ENCODE data around the gene ZNRD2.

The ZNRD2 gene

GRCh38 chr11:65576232-65576866 is 6.1 kb downstream of the ZNRD2 start:
- Histone ChIP-seq H3K36me3 (ENCODE audit: insufficient read depth, low read length) (no peaks in the 10 kb centered on the region), H3K27me3 (ENCODE audit: insufficient read depth, low read length) (peaks cover 49% of the 10 kb centered on the region), H3K27ac (ENCODE audit: low read depth, low read length) (no peak overlapping the region), H3K9me3 (ENCODE audit: insufficient read depth, low read depth, low read length) (no peaks in the 10 kb centered on the region), H3K9ac (ENCODE audit: low read depth, low read length) (no peak overlapping the region), H3K4me3 (ENCODE audit: low read length) (peak overlapping the region; percentile 46), H3K4me1 (ENCODE audit: insufficient read depth, low read length) (peaks cover 17% of the 10 kb centered on the region; the same call in 1 of the 2 replicates)
- 33% methylated on average over 26 of the region's 26 CpGs for WGBS

- Histone ChIP-seq H3K4me1 (ENCODE audit: insufficient read depth, low read length) (peaks cover 17% of the 10 kb centered on the region; the same call in 1 of the 2 replicates), H3K27me3 (ENCODE audit: insufficient read depth, low read length) (peaks cover 51% of the 10 kb centered on the region), H3K4me3 (ENCODE audit: low read length) (no peak overlapping the region), H3K27ac (ENCODE audit: low read depth, low read length) (no peak overlapping the region), H3K9ac (ENCODE audit: low read depth, low read length) (no peak overlapping the region), H3K9me3 (ENCODE audit: insufficient read depth, low read depth, low read length) (no peaks in the 10 kb centered on the region), H3K36me3 (ENCODE audit: insufficient read depth, low read length) (no peaks in the 10 kb centered on the region)
- 80% methylated on average over 18 of the region's 18 CpGs for WGBS
Observed at GRCh38 chr11:65576867-65577755, 6.8 kb downstream of the ZNRD2 start.

GRCh38 chr11:65577756-65578109 is 7.5 kb downstream of the ZNRD2 start:
- H3K4me1 ChIP-seq (ENCODE audit: insufficient read depth, low read length): peaks cover 17% of the 10 kb centered on the region; the same call in 1 of the 2 replicates
- no peaks in the 10 kb centered on the region for H3K36me3 ChIP-seq (ENCODE audit: insufficient read depth, low read length)
- no peak overlapping the region for H3K4me3 ChIP-seq (ENCODE audit: low read length)
- no peak overlapping the region for H3K27ac ChIP-seq (ENCODE audit: low read depth, low read length)
- WGBS: 78% methylated on average over 8 of the region's 8 CpGs
- H3K9ac ChIP-seq (ENCODE audit: low read depth, low read length): no peak overlapping the region
- H3K27me3 ChIP-seq (ENCODE audit: insufficient read depth, low read length): peaks cover 57% of the 10 kb centered on the region
- no peaks in the 10 kb centered on the region for H3K9me3 ChIP-seq (ENCODE audit: insufficient read depth, low read depth, low read length)

GRCh38 chr11:65578134-65578533 is 7.9 kb downstream of the ZNRD2 start:
- Histone ChIP-seq H3K4me3 (ENCODE audit: low read length) (no peak overlapping the region), H3K36me3 (ENCODE audit: insufficient read depth, low read length) (no peaks in the 10 kb centered on the region), H3K27me3 (ENCODE audit: insufficient read depth, low read length) (peaks cover 58% of the 10 kb centered on the region), H3K4me1 (ENCODE audit: insufficient read depth, low read length) (peaks cover 17% of the 10 kb centered on the region; the same call in 1 of the 2 replicates), H3K9ac (ENCODE audit: low read depth, low read length) (no peak overlapping the region), H3K27ac (ENCODE audit: low read depth, low read length) (no peak overlapping the region), H3K9me3 (ENCODE audit: insufficient read depth, low read depth, low read length) (no peaks in the 10 kb centered on the region)
- 89% methylated on average over 7 of the region's 7 CpGs for WGBS

GRCh38 chr11:65578667-65579066 is 8.4 kb downstream of the ZNRD2 start:
- Histone ChIP-seq H3K36me3 (ENCODE audit: insufficient read depth, low read length) (no peaks in the 10 kb centered on the region), H3K27ac (ENCODE audit: low read depth, low read length) (no peak overlapping the region), H3K4me1 (ENCODE audit: insufficient read depth, low read length) (peaks cover 14% of the 10 kb centered on the region; the same call in 1 of the 2 replicates), H3K9ac (ENCODE audit: low read depth, low read length) (no peak overlapping the region), H3K27me3 (ENCODE audit: insufficient read depth, low read length) (peaks cover 64% of the 10 kb centered on the region), H3K4me3 (ENCODE audit: low read length) (no peak overlapping the region), H3K9me3 (ENCODE audit: insufficient read depth, low read depth, low read length) (no peaks in the 10 kb centered on the region)
- 87% methylated on average over 3 of the region's 3 CpGs for WGBS

GRCh38 chr11:65579291-65579690 is 9.0 kb downstream of the ZNRD2 start:
- no peaks in the 10 kb centered on the region for H3K9me3 ChIP-seq (ENCODE audit: insufficient read depth, low read depth, low read length)
- H3K27me3 ChIP-seq (ENCODE audit: insufficient read depth, low read length): peaks cover 69% of the 10 kb centered on the region
- H3K9ac ChIP-seq (ENCODE audit: low read depth, low read length): no peak overlapping the region
- no peak overlapping the region for H3K27ac ChIP-seq (ENCODE audit: low read depth, low read length)
- H3K4me3 ChIP-seq (ENCODE audit: low read length): no peak overlapping the region
- peaks cover 11% of the 10 kb centered on the region; the same call in 1 of the 2 replicates for H3K4me1 ChIP-seq (ENCODE audit: insufficient read depth, low read length)
- WGBS: 94% methylated on average over 4 of the region's 4 CpGs
- H3K36me3 ChIP-seq (ENCODE audit: insufficient read depth, low read length): no peaks in the 10 kb centered on the region

- Histone ChIP-seq H3K27ac (ENCODE audit: low read depth, low read length) (no peak overlapping the region), H3K4me1 (ENCODE audit: insufficient read depth, low read length) (peaks cover 7% of the 10 kb centered on the region; the same call in 1 of the 2 replicates), H3K4me3 (ENCODE audit: low read length) (no peak overlapping the region), H3K9me3 (ENCODE audit: insufficient read depth, low read depth, low read length) (no peaks in the 10 kb centered on the region), H3K27me3 (ENCODE audit: insufficient read depth, low read length) (peaks cover 69% of the 10 kb centered on the region), H3K36me3 (ENCODE audit: insufficient read depth, low read length) (no peaks in the 10 kb centered on the region), H3K9ac (ENCODE audit: low read depth, low read length) (no peak overlapping the region)
- WGBS: 94% methylated on average over 19 of the region's 19 CpGs
Observed at GRCh38 chr11:65580031-65580692, 9.9 kb downstream of the ZNRD2 start.

- no peak overlapping the region for H3K9ac ChIP-seq (ENCODE audit: low read depth, low read length)
- 85% methylated on average over 6 of the region's 8 CpGs for WGBS
- no peak overlapping the region for H3K27ac ChIP-seq (ENCODE audit: low read depth, low read length)
- H3K4me3 ChIP-seq (ENCODE audit: low read length): no peak overlapping the region
- no peaks in the 10 kb centered on the region for H3K36me3 ChIP-seq (ENCODE audit: insufficient read depth, low read length)
- H3K27me3 ChIP-seq (ENCODE audit: insufficient read depth, low read length): peaks cover 69% of the 10 kb centered on the region
- H3K4me1 ChIP-seq (ENCODE audit: insufficient read depth, low read length): peaks cover 3% of the 10 kb centered on the region; the same call in 1 of the 2 replicates
- no peaks in the 10 kb centered on the region for H3K9me3 ChIP-seq (ENCODE audit: insufficient read depth, low read depth, low read length)
Observed at GRCh38 chr11:65580756-65581155, 10.5 kb downstream of the ZNRD2 start.

- Histone ChIP-seq H3K27me3 (ENCODE audit: insufficient read depth, low read length) (peaks cover 70% of the 10 kb centered on the region), H3K27ac (ENCODE audit: low read depth, low read length) (no peak overlapping the region), H3K9me3 (ENCODE audit: insufficient read depth, low read depth, low read length) (no peaks in the 10 kb centered on the region), H3K9ac (ENCODE audit: low read depth, low read length) (no peak overlapping the region), H3K4me3 (ENCODE audit: low read length) (no peak overlapping the region), H3K4me1 (ENCODE audit: insufficient read depth, low read length) (peaks cover 3% of the 10 kb centered on the region; the same call in 1 of the 2 replicates), H3K36me3 (ENCODE audit: insufficient read depth, low read length) (no peaks in the 10 kb centered on the region)
- WGBS: 90% methylated on average over 3 of the region's 3 CpGs
Observed at GRCh38 chr11:65581928-65582327, 11.7 kb downstream of the ZNRD2 start.

- Histone ChIP-seq H3K27me3 (ENCODE audit: insufficient read depth, low read length) (peaks cover 56% of the 10 kb centered on the region), H3K9ac (ENCODE audit: low read depth, low read length) (no peak overlapping the region), H3K4me3 (ENCODE audit: low read length) (no peak overlapping the region), H3K27ac (ENCODE audit: low read depth, low read length) (no peak overlapping the region), H3K9me3 (ENCODE audit: insufficient read depth, low read depth, low read length) (no peaks in the 10 kb centered on the region), H3K4me1 (ENCODE audit: insufficient read depth, low read length) (0 out of 2 replicates have a peak, but pooled peaks cover 3% of the 10 kb centered on the region), H3K36me3 (ENCODE audit: insufficient read depth, low read length) (no peaks in the 10 kb centered on the region)
- 91% methylated on average over 9 of the region's 10 CpGs for whole genome bisulfite sequencing
Observed at GRCh38 chr11:65583589-65583988, 13.3 kb downstream of the ZNRD2 start.

- Histone ChIP-seq H3K36me3 (ENCODE audit: insufficient read depth, low read length) (no peaks in the 10 kb centered on the region), H3K4me1 (ENCODE audit: insufficient read depth, low read length) (0 out of 2 replicates have a peak, but pooled peaks cover 3% of the 10 kb centered on the region), H3K27ac (ENCODE audit: low read depth, low read length) (no peak overlapping the region), H3K9ac (ENCODE audit: low read depth, low read length) (no peak overlapping the region), H3K27me3 (ENCODE audit: insufficient read depth, low read length) (peaks cover 53% of the 10 kb centered on the region), H3K9me3 (ENCODE audit: insufficient read depth, low read depth, low read length) (no peaks in the 10 kb centered on the region), H3K4me3 (ENCODE audit: low read length) (no peak overlapping the region)
- WGBS: 89% methylated on average over 7 of the region's 8 CpGs
Observed at GRCh38 chr11:65584106-65584505, 13.8 kb downstream of the ZNRD2 start.

Data from HUES64 (cell line).